HG03045 (cell line): ENCODE results near the gene EIF2B2.
"Not testable (repeated sequence)": the region's sequence is repeated elsewhere in the genome, so short reads cannot be mapped to it uniquely, and the experiment has no call there.

ENCODE experiments used
- ATAC-seq: cut with Tn5 transposase; IDR thresholded peaks from one replicate; pipeline ENCODE4 v1.9.1; 2021; ENCODE audit warnings: mild to moderate bottlenecking, moderate library complexity; ENCODE audit not compliant: unreplicated experiment

EIF2B2 gene

DNA sequence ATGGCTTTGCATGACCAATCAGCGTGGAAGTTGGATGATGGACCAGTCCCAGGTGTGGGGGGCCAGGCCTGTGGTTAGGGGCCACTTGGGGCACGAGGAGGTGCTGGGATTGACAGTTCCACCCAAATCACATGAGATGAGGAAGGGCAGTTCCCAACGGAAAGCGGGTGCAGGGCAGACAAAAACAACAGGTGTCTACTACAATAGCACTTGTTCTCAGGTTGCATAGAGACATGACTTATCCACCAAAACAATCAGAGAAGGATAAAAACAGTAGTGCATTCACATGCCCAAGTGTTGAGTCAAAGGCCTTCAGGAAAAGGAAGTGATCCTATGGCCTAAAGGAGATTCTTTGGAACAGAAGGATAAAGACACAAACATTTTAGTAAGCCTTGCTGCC lies 14.6 kb upstream of the EIF2B2 start:
- no peak for ATAC-seq

GRCh38 chr14:74988993-74989392 lies 13.7 kb upstream of the EIF2B2 start:
- no peak for ATAC-seq

DNA sequence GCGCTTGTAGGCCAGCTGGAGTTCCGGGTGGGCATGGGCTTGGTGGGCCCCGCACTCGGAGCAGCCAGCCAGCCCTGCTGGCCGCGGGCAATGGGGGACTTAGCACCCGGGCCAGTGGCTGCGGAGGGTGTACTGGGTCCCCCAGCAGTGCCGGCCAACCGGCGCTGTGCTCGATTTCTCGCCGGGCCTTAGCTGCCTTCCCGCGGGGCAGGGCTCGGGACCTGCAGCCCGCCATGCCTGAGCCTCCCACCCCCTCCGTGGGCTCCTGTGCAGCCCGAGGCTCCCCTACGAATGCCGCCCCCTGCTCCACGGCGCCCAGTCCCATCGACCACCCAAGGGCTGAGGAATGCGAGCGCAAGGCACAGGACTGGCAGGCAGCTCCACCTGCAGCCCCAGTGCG lies 8.5 kb upstream of the EIF2B2 start:
- ATAC-seq: not testable (repeated sequence)

- not testable (repeated sequence) for ATAC-seq
Measured at GRCh38 chr14:74995781-74996180, 6.9 kb upstream of the EIF2B2 start.

DNA sequence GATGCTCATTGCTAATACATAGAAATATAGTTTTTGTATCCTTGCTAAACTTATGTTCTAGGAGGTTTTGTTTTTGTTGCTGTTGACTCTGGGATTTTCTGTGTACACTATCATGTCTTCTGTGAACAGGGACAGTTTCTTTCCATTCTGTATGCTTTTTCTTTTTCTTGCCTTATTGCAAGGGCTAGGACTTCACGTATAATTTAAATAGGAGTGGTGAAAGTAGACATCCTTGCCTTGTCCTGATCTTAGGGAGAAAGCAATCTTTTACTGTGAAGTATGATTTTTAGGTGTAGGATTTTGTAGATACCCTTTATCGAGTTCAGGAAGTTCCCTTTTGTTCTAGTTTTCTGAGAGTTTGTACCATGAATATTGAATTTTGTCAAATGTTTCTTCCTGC lies 1.5 kb upstream of the EIF2B2 start:
- ATAC-seq: no peak

- no peak for ATAC-seq
Measured at GRCh38 chr14:75001899-75002298, 822 bp upstream of the EIF2B2 start.

DNA sequence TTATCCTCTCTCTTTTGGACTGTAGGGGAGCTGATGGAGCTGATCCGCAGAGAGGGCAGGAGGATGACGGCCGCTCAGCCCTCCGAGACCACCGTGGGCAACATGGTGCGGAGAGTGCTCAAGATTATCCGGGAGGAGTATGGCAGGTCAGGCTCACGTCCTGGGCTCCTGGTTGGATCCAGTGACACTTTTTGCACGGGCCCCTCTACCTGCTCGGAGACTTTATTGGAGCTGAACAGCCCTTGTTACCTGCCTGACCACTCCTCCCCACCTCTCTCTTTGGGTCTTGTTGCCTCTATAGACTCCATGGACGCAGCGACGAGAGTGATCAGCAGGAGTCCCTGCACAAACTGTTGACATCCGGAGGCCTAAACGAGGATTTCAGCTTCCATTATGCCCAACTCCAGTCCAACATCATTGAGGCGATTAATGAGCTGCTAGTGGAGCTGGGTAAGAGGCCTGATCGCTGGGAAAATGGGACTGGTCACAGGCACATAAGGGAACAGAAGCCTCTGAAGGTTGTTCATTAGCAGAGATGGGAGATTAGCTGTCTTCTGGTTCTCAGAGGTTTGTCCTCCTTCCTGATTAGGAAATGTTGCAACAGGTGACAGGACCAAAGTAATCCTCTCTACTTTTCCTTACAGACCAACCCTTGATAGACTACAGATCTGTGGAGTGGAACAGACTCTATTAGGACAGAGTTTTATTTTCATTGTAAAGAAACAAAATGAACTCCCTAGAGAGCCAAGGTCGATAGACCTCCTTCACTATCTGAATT lies 718 bp downstream of the EIF2B2 start:
- no peak for ATAC-seq

GRCh38 chr14:75005357-75005756 lies 2.6 kb downstream of the EIF2B2 start:
- no peak for ATAC-seq

GRCh38 chr14:75009176-75009575 lies 6.5 kb downstream of the EIF2B2 start:
- ATAC-seq: no peak

GRCh38 chr14:75010472-75011093 lies 7.9 kb downstream of the EIF2B2 start:
- ATAC-seq: no peak

DNA sequence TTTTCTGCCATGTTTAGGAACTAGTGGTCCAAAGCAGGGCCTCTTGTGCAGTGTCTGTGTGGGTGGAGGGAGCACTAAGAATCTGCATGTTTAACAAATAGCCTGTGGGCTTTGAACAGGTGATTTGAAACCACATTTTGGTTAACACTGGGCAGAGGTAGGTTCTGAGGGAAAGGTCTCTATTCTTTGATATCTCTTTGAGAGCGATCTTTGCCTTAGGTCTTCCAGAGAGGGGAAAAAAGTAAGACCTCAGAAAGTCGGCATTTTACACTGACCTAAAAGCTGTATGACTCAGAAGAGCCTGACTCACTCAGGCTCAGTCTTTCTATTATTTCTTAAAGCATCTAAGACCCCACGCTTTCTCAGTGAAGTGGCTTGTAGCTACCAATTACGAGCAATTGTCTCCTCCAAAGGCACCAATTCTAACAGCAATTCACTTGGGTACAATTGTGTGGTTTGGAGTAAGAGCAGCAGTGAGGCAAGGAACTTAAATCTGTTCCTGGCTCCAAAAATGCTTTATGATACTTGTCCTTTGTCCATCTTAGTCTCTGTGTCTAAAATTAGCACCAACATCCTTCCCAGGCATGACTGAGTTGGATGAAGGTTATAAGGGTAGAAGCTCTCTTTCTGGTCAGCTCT lies 8.8 kb downstream of the EIF2B2 start:
- ATAC-seq: no peak

DNA sequence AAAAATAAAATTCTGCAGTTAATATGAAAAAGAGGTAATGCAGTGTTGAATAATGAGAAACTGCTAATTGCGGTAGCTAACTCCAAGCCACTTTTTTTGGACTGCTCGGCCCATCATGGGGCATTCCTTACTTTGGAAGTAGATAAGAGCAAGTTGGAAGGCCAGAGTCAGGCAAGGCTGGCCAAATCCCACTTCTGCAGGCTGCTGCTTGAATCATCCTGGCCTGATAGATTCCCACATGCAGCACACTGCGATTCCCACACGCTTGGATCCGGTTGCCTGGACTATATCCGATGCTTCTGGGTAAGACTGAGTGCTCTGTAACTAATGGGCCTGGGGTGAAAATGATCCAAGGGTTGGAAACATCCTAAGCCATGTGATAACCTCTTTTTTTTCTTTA lies 10.6 kb downstream of the EIF2B2 start:
- no peak for ATAC-seq

DNA sequence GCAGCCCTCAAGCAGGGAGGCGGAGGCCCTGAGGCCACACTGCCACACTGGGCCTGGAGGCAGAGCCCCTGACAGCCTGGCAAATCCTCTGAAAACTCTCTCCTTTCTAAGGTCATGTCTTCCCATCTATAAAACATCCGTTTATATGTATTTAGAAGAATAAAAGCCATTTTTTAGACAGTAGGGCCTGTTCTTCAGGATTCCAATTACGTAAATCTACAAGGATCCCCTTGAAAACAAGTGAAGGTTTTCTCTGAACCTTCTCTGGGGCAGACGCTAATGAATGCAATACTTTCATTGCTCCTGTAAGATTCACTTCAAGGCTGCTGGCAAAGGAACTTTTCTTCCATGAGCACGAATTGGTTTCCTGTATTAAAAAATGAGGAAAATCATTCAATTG lies 12.8 kb downstream of the EIF2B2 start:
- no peak for ATAC-seq

DNA sequence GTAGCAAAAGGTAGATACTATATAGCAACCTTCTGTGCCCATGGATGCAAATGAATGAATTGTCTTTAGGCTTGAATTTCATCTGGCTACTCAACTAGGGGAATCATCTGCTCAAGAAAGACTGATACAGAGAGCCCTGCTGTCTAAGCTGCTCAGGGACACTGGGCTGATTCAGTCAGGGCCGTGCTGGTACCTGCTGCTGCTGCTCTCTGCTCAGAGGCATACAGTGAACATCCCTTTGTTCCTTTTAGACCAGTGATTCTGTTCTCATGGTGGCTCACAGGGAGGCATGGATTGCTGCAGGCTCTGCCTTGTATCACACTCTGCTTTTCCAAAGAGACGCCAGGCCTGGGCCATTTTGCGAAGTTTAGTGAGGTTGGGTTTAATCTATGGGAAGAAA lies 14.1 kb downstream of the EIF2B2 start:
- ATAC-seq: no peak

- no peak for ATAC-seq
Measured at GRCh38 chr14:75018694-75019093, 16.0 kb downstream of the EIF2B2 start.

GRCh38 chr14:75022655-75023054 lies 19.9 kb downstream of the EIF2B2 start:
- no peak for ATAC-seq

GRCh38 chr14:75023108-75023507 lies 20.4 kb downstream of the EIF2B2 start:
- no peak for ATAC-seq

GRCh38 chr14:75025082-75025481 lies 22.4 kb downstream of the EIF2B2 start:
- ATAC-seq: no peak

DNA sequence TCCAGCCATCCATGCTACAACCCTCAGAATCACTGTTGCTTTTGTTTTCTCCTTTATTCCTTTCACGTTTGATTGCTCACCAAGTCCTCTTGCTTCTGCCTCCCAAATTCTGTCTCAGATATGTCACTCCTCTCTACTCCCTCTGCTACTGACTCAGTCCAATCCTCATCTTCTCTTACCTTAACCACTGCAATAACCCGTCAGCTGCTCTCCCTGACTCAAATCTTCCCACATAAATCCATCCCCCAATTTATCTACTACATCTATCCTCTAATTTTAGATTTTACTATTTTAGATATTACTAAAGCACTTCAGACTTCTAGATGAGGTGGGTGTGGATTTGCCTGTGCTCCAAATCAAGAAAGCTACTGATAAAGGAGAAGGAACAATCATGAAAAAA lies 23.2 kb downstream of the EIF2B2 start:
- no peak for ATAC-seq

DNA sequence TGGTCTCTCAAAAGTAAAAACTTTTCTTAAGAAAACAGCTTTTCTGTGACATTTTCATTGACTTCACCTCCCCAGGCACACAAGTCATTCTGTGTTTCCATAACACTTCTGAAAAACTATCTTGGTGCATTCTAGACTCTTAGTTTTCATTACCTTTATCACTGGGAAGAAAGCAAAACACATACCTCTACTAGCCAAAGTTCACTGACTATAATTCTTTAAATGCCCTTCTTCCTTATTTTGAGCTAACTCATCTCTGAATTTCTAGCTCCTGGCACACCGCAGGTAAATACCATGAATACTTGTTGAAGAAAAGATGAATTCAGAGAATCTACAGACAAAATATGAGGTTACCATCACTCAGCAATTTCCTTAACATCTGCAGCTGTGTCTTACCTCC lies 27.4 kb downstream of the EIF2B2 start:
- ATAC-seq: no peak

GRCh38 chr14:75032939-75033338 lies 30.2 kb downstream of the EIF2B2 start:
- ATAC-seq: no peak

- ATAC-seq: no peak
Measured at GRCh38 chr14:75040507-75040906, 37.8 kb downstream of the EIF2B2 start.
